RWPE2 (cell line): ENCODE data around the gene SLC39A1.

Experiments used
- ATAC-seq: fragments of 200-7000 bp; cut with Tn5 transposase; 3 replicates; pipeline ENCODE4 v1.9.1; 2021; ENCODE audit warnings: low read depth
- DNase-seq: peaks from one replicate; pipeline ENCODE4 v3.0.0-alpha.2; 2020; ENCODE audit warnings: low spot score
- H3K27ac ChIP-seq: fragments of 450-650 bp; 2 replicates; pipeline ENCODE4 v1.5.1; 2017; ENCODE audit warnings: mild to moderate bottlenecking; ENCODE audit not compliant: poor library complexity, severe bottlenecking
- H3K27me3 ChIP-seq: fragments of 250-450 bp; sonication (Bioruptor Pico); 2 replicates; pipeline ENCODE4 v1.5.1; 2021; ENCODE audit warnings: mild to moderate bottlenecking, moderate library complexity; ENCODE audit not compliant: insufficient read depth, poor library complexity, severe bottlenecking
- H3K36me3 ChIP-seq: fragments of 250-450 bp; sonication (Bioruptor Pico); 2 replicates; pipeline ENCODE4 v1.5.1; 2020; ENCODE audit warnings: low read depth, mild to moderate bottlenecking, moderate library complexity
- H3K4me1 ChIP-seq: fragments of 250-450 bp; sonication (Bioruptor Pico); 2 replicates; pipeline ENCODE4 v1.5.1; 2021; ENCODE audit warnings: mild to moderate bottlenecking, moderate library complexity; ENCODE audit not compliant: insufficient read depth, poor library complexity, severe bottlenecking
- H3K4me3 ChIP-seq: fragments of 250-450 bp; sonication (Bioruptor Pico); 2 replicates; pipeline ENCODE4 v1.5.1; 2021; ENCODE audit warnings: mild to moderate bottlenecking, moderate library complexity; ENCODE audit not compliant: severe bottlenecking
- H3K9me3 ChIP-seq: fragments of 250-450 bp; sonication (Bioruptor Pico); 2 replicates; pipeline ENCODE4 v1.5.1; 2021; ENCODE audit warnings: mild to moderate bottlenecking, moderate library complexity; ENCODE audit not compliant: severe bottlenecking
- CTCF ChIP-seq: fragments of 450-650 bp; IDR thresholded peaks from one replicate; pipeline ENCODE4 v1.5.1; 2017; ENCODE audit warnings: mild to moderate bottlenecking, moderate library complexity; ENCODE audit not compliant: poor library complexity, severe bottlenecking

The SLC39A1 gene

DNA sequence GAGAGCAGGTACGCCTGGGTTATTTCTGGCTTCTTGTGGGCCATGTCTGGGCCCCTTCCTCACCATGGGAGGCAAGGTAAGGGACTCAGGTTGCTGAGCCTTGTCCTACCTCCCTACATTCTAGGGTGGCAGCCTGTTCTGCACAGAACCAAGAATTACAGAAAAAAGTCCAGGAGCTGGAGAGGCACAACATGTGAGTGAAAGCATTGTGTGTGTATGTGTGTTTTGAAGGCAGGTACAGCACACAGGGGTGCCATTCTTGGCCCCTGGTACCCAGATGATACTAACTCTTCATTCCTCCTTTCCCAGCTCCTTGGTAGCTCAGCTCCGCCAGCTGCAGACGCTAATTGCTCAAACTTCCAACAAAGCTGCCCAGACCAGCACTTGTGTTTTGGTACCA is 9.7 kb upstream of the SLC39A1 start:
- no peak overlapping the region for H3K27ac ChIP-seq
- H3K4me3 ChIP-seq: no peak overlapping the region
- DNase-seq: no peak
- ATAC-seq: no peak
- no peaks in the 10 kb centered on the region for H3K4me1 ChIP-seq
- no peak for TF ChIP-seq CTCF
- no peaks in the 10 kb centered on the region for H3K27me3 ChIP-seq
- peaks cover 26% of the 10 kb centered on the region for H3K36me3 ChIP-seq
- H3K9me3 ChIP-seq: no peaks in the 10 kb centered on the region

GRCh38 chr1:153970346-153970745 is 7.0 kb upstream of the SLC39A1 start:
- Histone ChIP-seq H3K36me3 (peaks cover 15% of the 10 kb centered on the region), H3K4me3 (no peak overlapping the region), H3K9me3 (no peaks in the 10 kb centered on the region), H3K27ac (no peak overlapping the region), H3K27me3 (no peaks in the 10 kb centered on the region), H3K4me1 (peaks cover 4% of the 10 kb centered on the region)
- TF ChIP-seq CTCF: no peak
- no peak for ATAC-seq
- no peak for DNase-seq

- ATAC-seq: no peak
- TF ChIP-seq CTCF: no peak
- Histone ChIP-seq H3K4me3 (no peak overlapping the region), H3K4me1 (peaks cover 11% of the 10 kb centered on the region), H3K27me3 (no peaks in the 10 kb centered on the region), H3K27ac (no peak overlapping the region), H3K9me3 (no peaks in the 10 kb centered on the region), H3K36me3 (peaks cover 1% of the 10 kb centered on the region)
- DNase-seq: no peak
Observed at GRCh38 chr1:153968972-153969371, 5.6 kb upstream of the SLC39A1 start.

DNA sequence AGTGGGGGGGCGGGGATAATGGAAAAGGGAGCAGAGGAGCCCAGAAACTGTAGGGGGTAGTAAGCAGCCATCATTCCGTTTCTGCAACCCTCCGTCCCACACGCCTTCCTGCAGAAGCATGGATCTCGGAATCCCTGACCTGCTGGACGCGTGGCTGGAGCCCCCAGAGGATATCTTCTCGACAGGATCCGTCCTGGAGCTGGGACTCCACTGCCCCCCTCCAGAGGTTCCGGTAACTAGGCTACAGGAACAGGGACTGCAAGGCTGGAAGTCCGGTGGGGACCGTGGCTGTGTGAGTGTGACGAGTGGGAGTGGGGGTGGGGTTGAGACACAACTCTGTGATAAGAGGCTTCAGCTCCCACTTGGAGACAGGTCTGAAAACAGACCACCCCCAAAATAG is 5.1 kb upstream of the SLC39A1 start:
- TF ChIP-seq CTCF: no peak
- no peak for DNase-seq
- peak overlapping the region; percentile 74 for H3K27ac ChIP-seq
- H3K4me3 ChIP-seq: peak overlapping the region; percentile 44
- H3K9me3 ChIP-seq: no peaks in the 10 kb centered on the region
- ATAC-seq: no peak
- no peaks in the 10 kb centered on the region for H3K27me3 ChIP-seq
- no peaks in the 10 kb centered on the region for H3K36me3 ChIP-seq
- peaks cover 11% of the 10 kb centered on the region for H3K4me1 ChIP-seq

GRCh38 chr1:153968000-153968363 is 4.6 kb upstream of the SLC39A1 start:
- Histone ChIP-seq H3K9me3 (no peaks in the 10 kb centered on the region), H3K27me3 (no peaks in the 10 kb centered on the region), H3K27ac (peak overlapping the region; percentile 74), H3K4me3 (peak overlapping the region; percentile 44), H3K36me3 (no peaks in the 10 kb centered on the region), H3K4me1 (peaks cover 11% of the 10 kb centered on the region)
- DNase-seq (no peak), ATAC-seq (no peak)
- peak; percentile 19 for TF ChIP-seq CTCF
